Left ventricle myocardium inferior (tissue), 1 donor: ENCODE results near the gene GBP3. TPM values are rescaled to one million over a fixed set of nuclear protein-coding genes. Genes with fewer than 3 reads are reported as not detected.

Source experiments
- DNase-seq: peaks from one replicate; pipeline ENCODE4 v3.0.0-alpha.2; 2020
- H3K27ac ChIP-seq: fragments of 200-600 bp; replicated peaks from 2 replicates; pipeline ENCODE4 v1.8.0; 2021
- H3K27me3 ChIP-seq: fragments of 200-600 bp; 2 replicates; pipeline ENCODE4 v1.8.0; 2021; ENCODE audit warnings: low read depth
- H3K36me3 ChIP-seq: fragments of 200-600 bp; 2 replicates; pipeline ENCODE4 v1.8.0; 2021
- H3K4me1 ChIP-seq: fragments of 200-600 bp; 2 replicates; pipeline ENCODE4 v1.8.0; 2021
- H3K4me3 ChIP-seq: fragments of 200-600 bp; 2 replicates; pipeline ENCODE4 v1.8.0; 2021; ENCODE audit warnings: mild to moderate bottlenecking, moderate library complexity
- H3K9me3 ChIP-seq: fragments of 200-600 bp; replicated peaks from 2 replicates; pipeline ENCODE4 v1.8.0; 2021
- intact Hi-C: fragments of 100-400 bp; cut with micrococcal nuclease; formaldehyde crosslinking; loops from one replicate; pipeline ENCODE4 v1.11.0; 2022
- total RNA-seq: library from RNA; stranded (reverse); fragmentation: NEBNext Ultra II Directional; extraction: Animal tissue kit (Norgen Biotek cat#: 25700); gene quantifications from one replicate; pipeline ENCODE4 v1.2.1, GENCODE V29; 2021
- TF ChIP-seq, protein P1 (sequence below): fragments of 200-600 bp; IDR thresholded peaks from 2 replicates; pipeline ENCODE4 v1.8.0; 2021; ENCODE audit warnings: antibody characterized with exemption, mild to moderate bottlenecking, borderline replicate concordance
- donor health status: DM: no; HTN: yes; CAD: no; lungs with severe emphysema.

Gene GBP3
- total RNA-seq, 1 donor from 2014 or later: 7.9 TPM

DNA sequence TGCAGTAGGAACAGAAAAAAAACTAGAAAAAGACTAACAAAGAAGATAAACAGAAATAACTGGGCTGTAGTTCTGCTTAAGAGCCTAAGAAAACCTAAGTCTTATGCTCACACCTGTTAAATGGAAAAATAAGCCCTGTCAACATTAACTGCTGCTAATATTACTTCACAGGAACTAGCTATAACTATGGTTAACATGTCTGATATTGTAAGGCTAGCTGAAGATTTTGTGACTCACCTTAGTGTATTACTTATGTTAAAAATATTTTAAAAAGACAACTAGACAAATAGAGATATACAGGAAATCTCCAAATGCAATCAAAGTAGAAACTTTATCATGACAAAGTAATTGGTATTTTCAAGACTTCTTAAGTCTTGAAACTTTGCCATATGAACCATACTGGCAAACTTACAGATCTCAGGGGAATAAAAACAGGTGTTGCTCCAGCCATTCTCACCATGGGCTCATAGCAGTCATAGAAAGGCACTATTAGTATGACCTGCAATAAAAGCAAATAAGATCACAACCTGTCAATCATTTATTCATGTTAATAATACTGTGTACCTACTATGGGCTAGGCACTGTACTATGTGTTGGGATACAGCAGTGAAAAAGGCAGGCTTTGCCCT is 60.9 kb downstream of the GBP3 start:
- DNase-seq: no peak
- peaks cover 85% of the 10 kb centered on the region for H3K36me3 ChIP-seq
- no peak overlapping the region for H3K27ac ChIP-seq
- TF ChIP-seq, protein P1, sequence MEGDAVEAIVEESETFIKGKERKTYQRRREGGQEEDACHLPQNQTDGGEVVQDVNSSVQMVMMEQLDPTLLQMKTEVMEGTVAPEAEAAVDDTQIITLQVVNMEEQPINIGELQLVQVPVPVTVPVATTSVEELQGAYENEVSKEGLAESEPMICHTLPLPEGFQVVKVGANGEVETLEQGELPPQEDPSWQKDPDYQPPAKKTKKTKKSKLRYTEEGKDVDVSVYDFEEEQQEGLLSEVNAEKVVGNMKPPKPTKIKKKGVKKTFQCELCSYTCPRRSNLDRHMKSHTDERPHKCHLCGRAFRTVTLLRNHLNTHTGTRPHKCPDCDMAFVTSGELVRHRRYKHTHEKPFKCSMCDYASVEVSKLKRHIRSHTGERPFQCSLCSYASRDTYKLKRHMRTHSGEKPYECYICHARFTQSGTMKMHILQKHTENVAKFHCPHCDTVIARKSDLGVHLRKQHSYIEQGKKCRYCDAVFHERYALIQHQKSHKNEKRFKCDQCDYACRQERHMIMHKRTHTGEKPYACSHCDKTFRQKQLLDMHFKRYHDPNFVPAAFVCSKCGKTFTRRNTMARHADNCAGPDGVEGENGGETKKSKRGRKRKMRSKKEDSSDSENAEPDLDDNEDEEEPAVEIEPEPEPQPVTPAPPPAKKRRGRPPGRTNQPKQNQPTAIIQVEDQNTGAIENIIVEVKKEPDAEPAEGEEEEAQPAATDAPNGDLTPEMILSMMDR: no peak
- H3K9me3 ChIP-seq: no peaks in the 10 kb centered on the region
- intact Hi-C loops: no loop called here
- no peak overlapping the region for H3K4me3 ChIP-seq
- H3K27me3 ChIP-seq: no peaks in the 10 kb centered on the region
- H3K4me1 ChIP-seq: no peaks in the 10 kb centered on the region

DNA sequence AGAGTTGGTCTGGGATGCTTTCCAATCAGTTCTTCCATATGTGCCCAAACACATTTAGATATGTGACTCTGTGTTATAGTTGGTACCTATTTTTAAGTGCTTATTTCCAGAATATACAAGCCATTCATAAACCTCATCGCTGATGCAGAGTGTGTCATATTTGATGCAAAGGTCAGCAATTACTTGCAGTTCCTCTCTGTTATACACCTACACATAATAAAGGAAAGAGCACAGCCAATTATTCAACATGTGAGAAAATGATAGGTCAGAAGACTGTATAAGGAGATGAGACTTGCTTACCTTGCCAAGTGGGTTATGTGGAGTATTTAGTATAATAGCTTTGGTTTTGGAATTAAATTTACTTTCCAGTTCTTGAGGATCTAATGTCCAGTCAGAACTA is 61.6 kb downstream of the GBP3 start:
- intact Hi-C loops: no loop called here

More for the DNA sequence above, 61.6 kb downstream of the GBP3 start:
- Histone ChIP-seq H3K27ac (no peak overlapping the region), H3K4me1 (no peaks in the 10 kb centered on the region), H3K27me3 (no peaks in the 10 kb centered on the region), H3K9me3 (no peaks in the 10 kb centered on the region), H3K4me3 (no peak overlapping the region), H3K36me3 (peaks cover 87% of the 10 kb centered on the region)
- TF ChIP-seq, protein P1: no peak
- no peak for DNase-seq

Other genes starting within 250 kb of the GBP3 start
- 12.6 TPM for gene GTF2B, start 131.3 kb downstream of the GBP3 start, total RNA-seq
- 7.5 TPM for gene KYAT3, start 30.2 kb downstream of the GBP3 start, total RNA-seq
- gene RBMXL1, start 30.2 kb downstream of the GBP3 start, total RNA-seq: 11.9 TPM
- gene GBP1, start 42.3 kb upstream of the GBP3 start, total RNA-seq: 5.7 TPM
- gene GBP2, start 103.2 kb upstream of the GBP3 start, total RNA-seq: 8.8 TPM
- gene GBP7, start 153.1 kb upstream of the GBP3 start, total RNA-seq: 0.11 TPM
- gene GBP4, start 176.1 kb upstream of the GBP3 start, total RNA-seq: 6.2 TPM
- gene GBP5, start 250.0 kb upstream of the GBP3 start, total RNA-seq: 0.44 TPM